HCT116 (cell line): ENCODE measurements around the gene KLK5. TPM values are rescaled to one million over a fixed set of nuclear protein-coding genes. Genes with fewer than 3 reads are reported as not detected.

Experiments
- ATAC-seq: fragments of 200-7000 bp; cut with Tn5 transposase; 2 replicates; pipeline ENCODE4 v1.9.1; 2020; ENCODE audit warnings: mild to moderate bottlenecking, moderate library complexity
- BruUV-seq: library from RNA; stranded (reverse); fragments of 400-500 nt; replicated peaks from 2 replicates; lab custom pipeline; 2021; lab: Mats Ljungman, UMichigan
- CTCF ChIA-PET: fragments of 300-600 bp; sonication (Branson Sonifier 250); formaldehyde crosslinking; loops from one replicate; lab custom pipeline; 2021; ENCODE audit warnings: antibody characterized with exemption; lab: Charles Lee
- POLR2A ChIA-PET: fragments of 300-600, 350-600 bp; sonication (Branson Sonifier 250); formaldehyde crosslinking; loops from one replicate; lab custom pipeline; 2021; ENCODE audit warnings: antibody characterized with exemption; lab: Charles Lee
- RAD21 ChIA-PET, 2 experiments: fragments of 300-600 bp; sonication (Branson Sonifier 250); formaldehyde crosslinking; loops; one replicate each; lab custom pipeline; 2023; ENCODE audit warnings: low total read pairs in 2 of 2; ENCODE audit not compliant: uncharacterized antibody in 2 of 2, unreplicated experiment in 2 of 2, low non-redundant PET in 1 of 2; lab: Charles Lee
- DNase-seq: peaks from one replicate; pipeline ENCODE4 v3.0.0-alpha.2; 2010; ENCODE audit warnings: low read depth, low spot score
- H2AFZ ChIP-seq: fragments of 200-600 bp; shearing (Covaris generic), sonication (generic); 2 replicates; pipeline ENCODE4 v1.6.1; 2017; ENCODE audit warnings: low read depth, mixed run types, mixed read lengths, antibody characterized with exemption, low read length; ENCODE audit not compliant: poor library complexity, severe bottlenecking
- H3K27ac ChIP-seq: 2 replicates; pipeline ENCODE4 v1.5.1; 2012; ENCODE audit warnings: low read depth, low read length
- H3K27me3 ChIP-seq: fragments of 200-600 bp; sonication (generic); 2 replicates; pipeline ENCODE4 v1.6.1; 2016; ENCODE audit warnings: mixed run types, low read length, mixed read lengths; ENCODE audit not compliant: insufficient read depth
- H3K36me3 ChIP-seq, 2 experiments: fragments of 200-500 bp in 1 of 2; fragments of 200-600 bp in 1 of 2; sonication (Bioruptor generic) in 1 of 2; sonication (generic) in 1 of 2; 2 replicates each; pipeline versions ENCODE4 v1.5.1 to v1.6.1; 2014 to 2016; ENCODE audit warnings: low read length in 2 of 2, inconsistent platforms in 1 of 2, mixed read lengths in 1 of 2, mixed run types in 1 of 2; ENCODE audit not compliant: insufficient read depth in 2 of 2, control insufficient read depth in 1 of 2
- H3K4me1 ChIP-seq, 2 experiments: fragments of 200-600 bp in 1 of 2; sonication (generic) in 1 of 2; 2 replicates each; pipeline versions ENCODE4 v1.5.1 to v1.6.1; 2012 to 2017; ENCODE audit warnings: low read length in 2 of 2, inconsistent platforms in 1 of 2, mild to moderate bottlenecking in 1 of 2, mixed read lengths in 1 of 2, mixed run types in 1 of 2, moderate library complexity in 1 of 2; ENCODE audit not compliant: insufficient read depth in 2 of 2, control insufficient read depth in 1 of 2
- H3K4me2 ChIP-seq: fragments of 200-600 bp; sonication (generic); 2 replicates; pipeline ENCODE4 v1.6.1; 2017; ENCODE audit warnings: mixed run types, low read length, mixed read lengths
- H3K4me3 ChIP-seq, 2 experiments: fragments of 200-600 bp in 1 of 2; sonication (generic) in 1 of 2; replicated peaks in 1 of 2; 2 replicates each; pipeline ENCODE4 v1.5.1; 2011 to 2016; ENCODE audit warnings: low read length in 2 of 2, control low read depth in 1 of 2, low read depth in 1 of 2, mild to moderate bottlenecking in 1 of 2, mixed read lengths in 1 of 2, mixed run types in 1 of 2
- H3K79me2 ChIP-seq: fragments of 200-600 bp; sonication (generic); 2 replicates; pipeline ENCODE4 v1.6.1; 2017; ENCODE audit warnings: mild to moderate bottlenecking, mixed run types, low read length, moderate library complexity, mixed read lengths; ENCODE audit not compliant: insufficient read depth
- H3K9ac ChIP-seq: fragments of 200-600 bp; sonication (generic); 2 replicates; pipeline ENCODE4 v1.6.1; 2016; ENCODE audit warnings: low read length, mixed read lengths
- H3K9me2 ChIP-seq: fragments of 200-600 bp; sonication (generic), shearing (Covaris generic); 2 replicates; pipeline ENCODE4 v1.6.1; 2017; ENCODE audit warnings: mixed run types, mild to moderate bottlenecking, moderate library complexity; ENCODE audit not compliant: insufficient read depth
- H3K9me3 ChIP-seq, 2 experiments: fragments of 200-500 bp in 1 of 2; fragments of 200-600 bp in 1 of 2; sonication (Bioruptor generic) in 1 of 2; sonication (generic) in 1 of 2; 2 replicates each; pipeline ENCODE4 v1.6.1; 2014 to 2017; ENCODE audit warnings: low read length in 2 of 2, mixed read lengths in 2 of 2, inconsistent platforms in 1 of 2, low read depth in 1 of 2, mild to moderate bottlenecking in 1 of 2, mixed run types in 1 of 2, moderate library complexity in 1 of 2; ENCODE audit not compliant: control insufficient read depth in 1 of 2, insufficient read depth in 1 of 2
- H4K20me1 ChIP-seq: fragments of 200-600 bp; sonication (generic), shearing (Covaris generic); 2 replicates; pipeline ENCODE4 v1.6.1; 2017; ENCODE audit warnings: mixed run types, mild to moderate bottlenecking, moderate library complexity; ENCODE audit not compliant: insufficient read depth
- CEBPB ChIP-seq: IDR thresholded peaks from 2 replicates; pipeline ENCODE4 v1.6.1; 2012; ENCODE audit warnings: low read depth
- ELF1 ChIP-seq: IDR thresholded peaks from 2 replicates; pipeline ENCODE4 v1.6.1; 2012; ENCODE audit warnings: low read depth, borderline replicate concordance
- EZH2phosphoT487 ChIP-seq: fragments of 200-600 bp; IDR thresholded peaks from 2 replicates; pipeline ENCODE4 v1.6.1; 2018; ENCODE audit warnings: antibody characterized with exemption, borderline replicate concordance
- RAD21 ChIP-seq: IDR thresholded peaks from 2 replicates; pipeline ENCODE4 v1.6.1; 2012; ENCODE audit warnings: low read depth, mild to moderate bottlenecking
- SRF ChIP-seq: IDR thresholded peaks from 2 replicates; pipeline ENCODE4 v1.6.1; 2012; ENCODE audit warnings: low read depth
- TCF7L2 ChIP-seq: IDR thresholded peaks from 2 replicates; pipeline ENCODE4 v1.7.0; 2011; ENCODE audit warnings: borderline replicate concordance, inconsistent platforms; ENCODE audit not compliant: insufficient read depth, insufficient read length; ENCODE audit errors: extremely low read depth
- YY1 ChIP-seq: IDR thresholded peaks from 2 replicates; pipeline ENCODE4 v1.6.1; 2011; ENCODE audit warnings: low read length, low read depth, moderate library complexity, mild to moderate bottlenecking; ENCODE audit not compliant: insufficient replicate concordance; ENCODE audit errors: extremely low read depth
- intact Hi-C: fragments of 100-400 bp; cut with micrococcal nuclease; formaldehyde crosslinking; loops from 2 replicates; pipeline ENCODE4 v1.10.0; 2022
- total RNA-seq: library from RNA; stranded (reverse); gene quantifications from one replicate; pipeline ENCODE4 v1.2.1, GENCODE V29; 2021; ENCODE audit not compliant: unreplicated experiment
- TF ChIP-seq, protein P1 (sequence below): IDR thresholded peaks from 2 replicates; pipeline ENCODE4 v1.6.1; 2011; ENCODE audit warnings: mild to moderate bottlenecking, low read length, moderate library complexity; ENCODE audit not compliant: insufficient replicate concordance; ENCODE audit errors: extremely low read depth
- TF ChIP-seq, protein P2 (sequence below): IDR thresholded peaks from 2 replicates; pipeline ENCODE4 v1.6.1; 2012
- TF ChIP-seq, protein P3 (sequence below): IDR thresholded peaks from 2 replicates; pipeline ENCODE4 v1.6.1; 2012; ENCODE audit warnings: low read depth

The KLK5 gene
- total RNA-seq, 1 experiment from 2014 or later: 1.2 TPM

DNA sequence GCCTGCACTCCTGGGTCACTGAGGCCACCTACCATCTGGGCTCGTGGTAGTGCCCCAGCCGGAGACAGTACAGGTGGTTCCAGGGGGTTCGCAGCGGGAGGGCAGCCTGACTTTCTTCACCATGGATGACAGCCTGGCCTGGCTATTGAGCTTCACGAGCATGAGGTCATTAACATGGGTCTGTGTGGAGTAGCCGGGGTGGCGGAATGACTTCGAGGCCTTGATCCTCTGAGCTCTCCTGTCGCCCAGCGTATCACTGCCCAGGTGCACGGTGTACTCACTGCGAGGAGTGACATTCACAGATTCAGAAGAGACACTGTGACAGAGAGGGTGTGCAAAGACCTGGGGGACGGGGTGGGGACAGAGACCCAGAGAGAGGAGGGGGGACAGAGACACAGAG, 27.4 kb upstream of the KLK5 start:
- no peak overlapping the region for H3K9ac ChIP-seq
- no TSS peak for BruUV-seq
- H3K79me2 ChIP-seq: no peaks in the 10 kb centered on the region
- H3K4me1 ChIP-seq: peaks cover 39 to 74% of the 10 kb centered on the region in 2 experiments
- no peaks in the 10 kb centered on the region for H3K27me3 ChIP-seq
- H3K9me3 ChIP-seq: no peaks in the 10 kb centered on the region
- POLR2A ChIA-PET: no interaction called here
- no peaks in the 10 kb centered on the region for H3K36me3 ChIP-seq
- no peak for TF ChIP-seq SRF
- no peak for TF ChIP-seq YY1
- TF ChIP-seq RAD21: no peak
- TF ChIP-seq CEBPB: no peak
- TF ChIP-seq, protein P1, sequence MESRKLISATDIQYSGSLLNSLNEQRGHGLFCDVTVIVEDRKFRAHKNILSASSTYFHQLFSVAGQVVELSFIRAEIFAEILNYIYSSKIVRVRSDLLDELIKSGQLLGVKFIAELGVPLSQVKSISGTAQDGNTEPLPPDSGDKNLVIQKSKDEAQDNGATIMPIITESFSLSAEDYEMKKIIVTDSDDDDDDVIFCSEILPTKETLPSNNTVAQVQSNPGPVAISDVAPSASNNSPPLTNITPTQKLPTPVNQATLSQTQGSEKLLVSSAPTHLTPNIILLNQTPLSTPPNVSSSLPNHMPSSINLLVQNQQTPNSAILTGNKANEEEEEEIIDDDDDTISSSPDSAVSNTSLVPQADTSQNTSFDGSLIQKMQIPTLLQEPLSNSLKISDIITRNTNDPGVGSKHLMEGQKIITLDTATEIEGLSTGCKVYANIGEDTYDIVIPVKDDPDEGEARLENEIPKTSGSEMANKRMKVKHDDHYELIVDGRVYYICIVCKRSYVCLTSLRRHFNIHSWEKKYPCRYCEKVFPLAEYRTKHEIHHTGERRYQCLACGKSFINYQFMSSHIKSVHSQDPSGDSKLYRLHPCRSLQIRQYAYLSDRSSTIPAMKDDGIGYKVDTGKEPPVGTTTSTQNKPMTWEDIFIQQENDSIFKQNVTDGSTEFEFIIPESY: no peak
- H4K20me1 ChIP-seq: no peaks in the 10 kb centered on the region
- no peak overlapping the region for H3K27ac ChIP-seq
- H3K4me3 ChIP-seq: no peak overlapping the region
- no peak overlapping the region for H3K4me2 ChIP-seq
- H3K9me2 ChIP-seq: no peaks in the 10 kb centered on the region
- no peak overlapping the region for H2AFZ ChIP-seq
- DNase-seq (no peak), ATAC-seq (no peak)
- RAD21 ChIA-PET: no interaction called here
- intact Hi-C loops: no loop called here
- CTCF ChIA-PET: interaction anchor here (0.9 kb wide), 1 partner anchor 19 kb away, joined by 4 read pairs; no protein-coding TSS in a partner anchor

DNA sequence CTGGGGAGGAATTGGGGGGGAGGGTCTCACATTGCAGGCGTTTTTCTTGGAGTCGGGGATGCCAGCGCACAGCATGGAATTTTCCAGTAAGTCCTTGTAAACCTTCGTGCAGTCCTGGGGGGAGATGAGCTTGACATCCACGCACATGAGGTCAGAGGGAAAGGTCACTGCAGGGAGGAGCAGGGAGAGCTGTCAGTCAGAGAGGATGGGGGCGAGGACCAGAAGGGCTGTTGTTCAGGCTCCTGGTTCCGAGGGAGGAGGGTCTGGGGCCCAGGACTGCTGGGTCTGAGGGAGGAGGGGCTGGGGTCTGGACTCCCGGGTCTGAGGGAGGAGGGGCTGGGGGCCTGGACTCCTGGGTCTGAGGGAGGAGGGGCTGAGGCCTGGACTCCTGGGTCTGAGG, 26.9 kb upstream of the KLK5 start:
- Histone ChIP-seq H3K4me3 (no peak overlapping the region), H2AFZ (no peak overlapping the region), H3K9me3 (no peaks in the 10 kb centered on the region), H4K20me1 (no peaks in the 10 kb centered on the region), H3K9me2 (no peaks in the 10 kb centered on the region), H3K4me2 (peak overlapping the region; percentile 48; the same call in 1 of the 2 replicates), H3K4me1 (peaks cover 39 to 79% of the 10 kb centered on the region in 2 experiments), H3K27me3 (no peaks in the 10 kb centered on the region), H3K9ac (no peak overlapping the region), H3K79me2 (no peaks in the 10 kb centered on the region), H3K27ac (no peak overlapping the region), H3K36me3 (no peaks in the 10 kb centered on the region)
- TF ChIP-seq YY1: no peak
- TF ChIP-seq ELF1: no peak
- TF ChIP-seq, protein P2, sequence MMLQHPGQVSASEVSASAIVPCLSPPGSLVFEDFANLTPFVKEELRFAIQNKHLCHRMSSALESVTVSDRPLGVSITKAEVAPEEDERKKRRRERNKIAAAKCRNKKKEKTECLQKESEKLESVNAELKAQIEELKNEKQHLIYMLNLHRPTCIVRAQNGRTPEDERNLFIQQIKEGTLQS: no peak
- TF ChIP-seq TCF7L2: no peak
- TF ChIP-seq, protein P3, sequence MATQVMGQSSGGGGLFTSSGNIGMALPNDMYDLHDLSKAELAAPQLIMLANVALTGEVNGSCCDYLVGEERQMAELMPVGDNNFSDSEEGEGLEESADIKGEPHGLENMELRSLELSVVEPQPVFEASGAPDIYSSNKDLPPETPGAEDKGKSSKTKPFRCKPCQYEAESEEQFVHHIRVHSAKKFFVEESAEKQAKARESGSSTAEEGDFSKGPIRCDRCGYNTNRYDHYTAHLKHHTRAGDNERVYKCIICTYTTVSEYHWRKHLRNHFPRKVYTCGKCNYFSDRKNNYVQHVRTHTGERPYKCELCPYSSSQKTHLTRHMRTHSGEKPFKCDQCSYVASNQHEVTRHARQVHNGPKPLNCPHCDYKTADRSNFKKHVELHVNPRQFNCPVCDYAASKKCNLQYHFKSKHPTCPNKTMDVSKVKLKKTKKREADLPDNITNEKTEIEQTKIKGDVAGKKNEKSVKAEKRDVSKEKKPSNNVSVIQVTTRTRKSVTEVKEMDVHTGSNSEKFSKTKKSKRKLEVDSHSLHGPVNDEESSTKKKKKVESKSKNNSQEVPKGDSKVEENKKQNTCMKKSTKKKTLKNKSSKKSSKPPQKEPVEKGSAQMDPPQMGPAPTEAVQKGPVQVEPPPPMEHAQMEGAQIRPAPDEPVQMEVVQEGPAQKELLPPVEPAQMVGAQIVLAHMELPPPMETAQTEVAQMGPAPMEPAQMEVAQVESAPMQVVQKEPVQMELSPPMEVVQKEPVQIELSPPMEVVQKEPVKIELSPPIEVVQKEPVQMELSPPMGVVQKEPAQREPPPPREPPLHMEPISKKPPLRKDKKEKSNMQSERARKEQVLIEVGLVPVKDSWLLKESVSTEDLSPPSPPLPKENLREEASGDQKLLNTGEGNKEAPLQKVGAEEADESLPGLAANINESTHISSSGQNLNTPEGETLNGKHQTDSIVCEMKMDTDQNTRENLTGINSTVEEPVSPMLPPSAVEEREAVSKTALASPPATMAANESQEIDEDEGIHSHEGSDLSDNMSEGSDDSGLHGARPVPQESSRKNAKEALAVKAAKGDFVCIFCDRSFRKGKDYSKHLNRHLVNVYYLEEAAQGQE: no peak
- TF ChIP-seq EZH2phosphoT487: no peak
- DNase-seq (no peak), ATAC-seq (no peak)
- ChIA-PET POLR2A (no interaction called here), CTCF (interaction anchor here (0.9 kb wide), 1 partner anchor 20 kb away, joined by 4 read pairs; no protein-coding TSS in a partner anchor), RAD21 (no interaction called here)
- no TSS peak for BruUV-seq
- intact Hi-C loops: no loop called here
